ENCODE measurements around the gene LRR1. TPM values are rescaled to one million over a fixed set of nuclear protein-coding genes. Genes with fewer than 3 reads are reported as not detected.
"Not testable (repeated sequence)": the region's sequence is repeated elsewhere in the genome, so short reads cannot be mapped to it uniquely, and the experiment has no call there.

The LRR1 gene
- total and polyA plus RNA-seq, 4 donors, result 3.7 to 23.2 (median 4.1) TPM

DNA sequence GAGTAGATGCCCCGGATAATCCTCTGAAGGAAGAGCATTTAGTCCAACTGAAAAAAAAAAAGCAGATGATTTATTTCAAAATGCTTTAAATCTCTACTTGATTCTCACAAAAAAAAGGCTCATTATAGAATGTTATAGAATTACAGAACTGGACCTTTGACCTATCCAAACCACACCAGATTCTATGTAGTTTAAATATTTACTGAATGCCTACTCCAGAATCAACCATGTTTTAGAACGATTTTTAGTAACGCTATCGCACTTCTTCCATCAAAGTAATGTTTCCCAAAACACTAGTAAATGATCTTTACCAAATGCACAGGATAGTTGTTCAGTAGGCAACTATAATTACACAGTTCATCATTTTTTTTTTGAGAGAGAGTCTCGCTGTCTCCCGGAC is 15.1 kb upstream of the LRR1 start:
- Histone ChIP-seq H3K9ac (ENCODE audit: low read depth in 1 of 2, low read length in 2 of 2) (no peak overlapping the region), H3K4me1 (ENCODE audit: control insufficient read depth in 4 of 4, insufficient read depth in 4 of 4, low read length in 3 of 4) (peaks cover 4 to 16% (median 7%) of the 10 kb centered on the region in 4 donors), H3K9me3 (ENCODE audit: control insufficient read depth in 4 of 4, low read length in 3 of 4) (no peaks in the 10 kb centered on the region), H3K27me3 (ENCODE audit: control insufficient read depth in 4 of 4, insufficient read depth in 4 of 4, low read length in 3 of 4) (no peaks in the 10 kb centered on the region), H3K4me3 (ENCODE audit: low read depth in 1 of 3, low read length in 3 of 3) (no peak overlapping the region), H3K36me3 (ENCODE audit: control insufficient read depth in 4 of 4, insufficient read depth in 3 of 4, low read depth in 1 of 4, low read length in 3 of 4) (peaks cover 3 to 21% (median 16%) of the 10 kb centered on the region in 4 donors), H3K27ac (ENCODE audit: low read depth in 1 of 2, low read length in 2 of 2) (no peak overlapping the region)
- TF ChIP-seq, protein P1, sequence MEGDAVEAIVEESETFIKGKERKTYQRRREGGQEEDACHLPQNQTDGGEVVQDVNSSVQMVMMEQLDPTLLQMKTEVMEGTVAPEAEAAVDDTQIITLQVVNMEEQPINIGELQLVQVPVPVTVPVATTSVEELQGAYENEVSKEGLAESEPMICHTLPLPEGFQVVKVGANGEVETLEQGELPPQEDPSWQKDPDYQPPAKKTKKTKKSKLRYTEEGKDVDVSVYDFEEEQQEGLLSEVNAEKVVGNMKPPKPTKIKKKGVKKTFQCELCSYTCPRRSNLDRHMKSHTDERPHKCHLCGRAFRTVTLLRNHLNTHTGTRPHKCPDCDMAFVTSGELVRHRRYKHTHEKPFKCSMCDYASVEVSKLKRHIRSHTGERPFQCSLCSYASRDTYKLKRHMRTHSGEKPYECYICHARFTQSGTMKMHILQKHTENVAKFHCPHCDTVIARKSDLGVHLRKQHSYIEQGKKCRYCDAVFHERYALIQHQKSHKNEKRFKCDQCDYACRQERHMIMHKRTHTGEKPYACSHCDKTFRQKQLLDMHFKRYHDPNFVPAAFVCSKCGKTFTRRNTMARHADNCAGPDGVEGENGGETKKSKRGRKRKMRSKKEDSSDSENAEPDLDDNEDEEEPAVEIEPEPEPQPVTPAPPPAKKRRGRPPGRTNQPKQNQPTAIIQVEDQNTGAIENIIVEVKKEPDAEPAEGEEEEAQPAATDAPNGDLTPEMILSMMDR (IDR thresholded peaks at IDR 0.05; ENCODE audit: low read depth, low read length, missing input control), result no peak
- TF ChIP-seq GABPA (IDR thresholded peaks at IDR 0.05 in 1 of 2, conservative IDR thresholded peaks at IDR 0.05 in 1 of 2) (no peak), YY1 (IDR thresholded peaks at IDR 0.05) (no peak), HNF4G (IDR thresholded peaks at IDR 0.05) (no peak), EGR1 (IDR thresholded peaks at IDR 0.05; ENCODE audit: low read depth in 2 of 2) (no peak), RAD21 (IDR thresholded peaks at IDR 0.05) (no peak), NR2F2 (IDR thresholded peaks at IDR 0.05) (no peak)
- TF ChIP-seq, protein P2, sequence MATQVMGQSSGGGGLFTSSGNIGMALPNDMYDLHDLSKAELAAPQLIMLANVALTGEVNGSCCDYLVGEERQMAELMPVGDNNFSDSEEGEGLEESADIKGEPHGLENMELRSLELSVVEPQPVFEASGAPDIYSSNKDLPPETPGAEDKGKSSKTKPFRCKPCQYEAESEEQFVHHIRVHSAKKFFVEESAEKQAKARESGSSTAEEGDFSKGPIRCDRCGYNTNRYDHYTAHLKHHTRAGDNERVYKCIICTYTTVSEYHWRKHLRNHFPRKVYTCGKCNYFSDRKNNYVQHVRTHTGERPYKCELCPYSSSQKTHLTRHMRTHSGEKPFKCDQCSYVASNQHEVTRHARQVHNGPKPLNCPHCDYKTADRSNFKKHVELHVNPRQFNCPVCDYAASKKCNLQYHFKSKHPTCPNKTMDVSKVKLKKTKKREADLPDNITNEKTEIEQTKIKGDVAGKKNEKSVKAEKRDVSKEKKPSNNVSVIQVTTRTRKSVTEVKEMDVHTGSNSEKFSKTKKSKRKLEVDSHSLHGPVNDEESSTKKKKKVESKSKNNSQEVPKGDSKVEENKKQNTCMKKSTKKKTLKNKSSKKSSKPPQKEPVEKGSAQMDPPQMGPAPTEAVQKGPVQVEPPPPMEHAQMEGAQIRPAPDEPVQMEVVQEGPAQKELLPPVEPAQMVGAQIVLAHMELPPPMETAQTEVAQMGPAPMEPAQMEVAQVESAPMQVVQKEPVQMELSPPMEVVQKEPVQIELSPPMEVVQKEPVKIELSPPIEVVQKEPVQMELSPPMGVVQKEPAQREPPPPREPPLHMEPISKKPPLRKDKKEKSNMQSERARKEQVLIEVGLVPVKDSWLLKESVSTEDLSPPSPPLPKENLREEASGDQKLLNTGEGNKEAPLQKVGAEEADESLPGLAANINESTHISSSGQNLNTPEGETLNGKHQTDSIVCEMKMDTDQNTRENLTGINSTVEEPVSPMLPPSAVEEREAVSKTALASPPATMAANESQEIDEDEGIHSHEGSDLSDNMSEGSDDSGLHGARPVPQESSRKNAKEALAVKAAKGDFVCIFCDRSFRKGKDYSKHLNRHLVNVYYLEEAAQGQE (IDR thresholded peaks at IDR 0.05), result no peak
- no peak for DNase-seq (ENCODE audit: low spot score)
- WGBS, result 80% methylated on average over 6 of the region's 6 CpGs

DNA sequence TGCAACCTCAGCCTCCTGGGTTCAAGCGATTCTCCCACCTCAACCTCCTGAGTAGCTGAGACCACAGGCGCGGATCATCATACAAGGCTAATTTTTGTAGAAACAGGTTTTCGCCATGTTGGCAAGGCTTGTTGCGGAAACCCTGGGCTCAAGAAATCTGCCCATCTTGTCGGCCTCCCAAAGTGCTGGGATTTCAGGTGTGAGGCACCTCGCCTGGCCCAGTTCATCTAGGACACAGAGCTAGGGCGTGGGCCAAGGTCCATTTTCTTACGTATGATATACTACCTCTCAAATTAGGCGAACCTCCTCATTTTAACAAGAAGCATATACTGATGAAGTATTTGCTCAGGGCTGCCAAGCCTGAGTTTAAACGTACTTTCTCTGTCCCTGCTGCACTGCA is 14.7 kb upstream of the LRR1 start:
- WGBS, result 86% methylated on average over 11 of the region's 11 CpGs
- no peak overlapping the region for H3K27ac ChIP-seq (ENCODE audit: low read depth in 1 of 2, low read length in 2 of 2)
- TF ChIP-seq HNF4A (conservative IDR thresholded peaks at IDR 0.05) (no peak), RXRA (IDR thresholded peaks at IDR 0.05) (no peak)
- no peak overlapping the region for H3K4me3 ChIP-seq (ENCODE audit: low read depth in 1 of 3, low read length in 3 of 3)
- no peaks in the 10 kb centered on the region for H3K27me3 ChIP-seq (ENCODE audit: control insufficient read depth in 4 of 4, insufficient read depth in 4 of 4, low read length in 3 of 4)
- H3K4me1 ChIP-seq (ENCODE audit: control insufficient read depth in 4 of 4, insufficient read depth in 4 of 4, low read length in 3 of 4), result peaks cover 4 to 16% (median 7%) of the 10 kb centered on the region in 4 donors
- DNase-seq (ENCODE audit: low spot score), result no peak
- no peak overlapping the region for H3K9ac ChIP-seq (ENCODE audit: low read depth in 1 of 2, low read length in 2 of 2)
- peaks cover 3 to 21% (median 16%) of the 10 kb centered on the region in 4 donors for H3K36me3 ChIP-seq (ENCODE audit: control insufficient read depth in 4 of 4, insufficient read depth in 3 of 4, low read depth in 1 of 4, low read length in 3 of 4)
- no peaks in the 10 kb centered on the region for H3K9me3 ChIP-seq (ENCODE audit: control insufficient read depth in 4 of 4, low read length in 3 of 4)

DNA sequence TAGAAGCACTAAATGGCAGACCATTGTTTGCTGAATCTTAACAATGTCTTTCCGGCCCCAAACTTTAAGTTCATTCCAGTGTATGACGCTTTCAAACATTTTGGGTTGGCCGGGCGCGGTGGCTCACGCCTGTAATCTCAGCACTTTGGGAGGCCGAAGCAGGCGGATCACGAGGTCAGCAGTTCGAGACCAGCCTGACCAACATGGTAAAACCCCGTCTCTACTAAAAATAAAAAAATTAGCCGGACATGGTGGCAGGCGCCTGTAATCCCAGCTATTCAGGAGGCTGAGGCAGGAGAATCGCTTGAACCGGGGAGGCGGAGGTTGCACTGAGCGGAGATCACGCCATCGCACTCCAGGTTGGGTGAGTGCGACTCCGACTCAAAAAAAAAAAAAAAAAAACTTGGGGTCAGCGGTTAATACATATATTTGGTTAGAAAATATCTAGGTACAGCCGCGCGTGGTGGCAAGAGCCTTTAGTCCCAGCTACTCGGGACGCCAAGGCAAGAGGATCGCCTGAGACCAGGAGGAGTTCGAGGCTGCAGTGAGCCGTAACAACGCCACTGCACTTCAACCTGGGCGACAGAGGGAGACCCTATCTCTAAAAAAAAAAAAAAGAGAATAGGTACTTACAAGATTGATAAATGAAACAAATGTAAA is 13.6 kb upstream of the LRR1 start:
- H3K27me3 ChIP-seq (ENCODE audit: control insufficient read depth in 4 of 4, insufficient read depth in 4 of 4, low read length in 3 of 4); H3K9me3 ChIP-seq (ENCODE audit: control insufficient read depth in 4 of 4, low read length in 3 of 4); DNase-seq (ENCODE audit: low spot score); H3K27ac ChIP-seq (ENCODE audit: low read depth in 1 of 2, low read length in 2 of 2): not testable (repeated sequence)
- H3K4me3 ChIP-seq (ENCODE audit: low read depth in 1 of 3, low read length in 3 of 3), result peak overlapping the region; percentile 77 to 97 (median 87)
- 28% methylated on average over 32 of the region's 32 CpGs for WGBS
- peaks cover 3 to 21% (median 16%) of the 10 kb centered on the region in 4 donors for H3K36me3 ChIP-seq (ENCODE audit: control insufficient read depth in 4 of 4, insufficient read depth in 3 of 4, low read depth in 1 of 4, low read length in 3 of 4)
- H3K4me1 ChIP-seq (ENCODE audit: control insufficient read depth in 4 of 4, insufficient read depth in 4 of 4, low read length in 3 of 4), result peaks cover 4 to 16% (median 7%) of the 10 kb centered on the region in 4 donors
- H3K9ac ChIP-seq (ENCODE audit: low read depth in 1 of 2, low read length in 2 of 2), result peak overlapping the region; percentile 84 to 98
